K562 (cell line): ENCODE data around the gene CHRNA3. TPM values are rescaled to one million over a fixed set of nuclear protein-coding genes. Genes with fewer than 3 reads are reported as not detected.
A peak's percentile ranks its signal among the peaks of the same experiment; 100 is the strongest.

Experiments used
- ATAC-seq: fragments of 200-7000 bp; cut with Tn5 transposase; 3 replicates; pipeline ENCODE4 v1.9.1; 2020; ENCODE audit warnings: moderate library complexity
- BruUV-seq: library from RNA; stranded (reverse); fragments of 400-500 nt; replicated peaks from 2 replicates; lab custom pipeline; 2021; lab: Mats Ljungman, UMichigan
- CTCF ChIA-PET: fragments of 300-600 bp; formaldehyde crosslinking; extraction: SDS; loops from one replicate; lab custom pipeline; 2021; ENCODE audit warnings: low intra/inter-chr PET ratio; lab: Yijun Ruan, JAX
- POLR2A ChIA-PET: fragments of 300-600, 350-650 bp; sonication (Branson Sonifier 250); formaldehyde crosslinking; extraction: SDS; loops from one replicate; lab custom pipeline; 2021; ENCODE audit warnings: antibody characterized with exemption, inconsistent platforms; lab: Yijun Ruan, JAX
- DNase-seq, 4 experiments: peaks; one replicate each; pipeline versions ENCODE4 v3.0.0 to v3.0.0-alpha.2; 2011 to 2018; ENCODE audit warnings: low spot score in 3 of 4, mixed read lengths in 3 of 4; ENCODE audit errors: extremely low read depth in 1 of 4
- FAIRE-seq: peaks from 2 replicates; lab custom pipeline; 2011; peaks lifted over from hg19 to GRCh38; lab: Jason Lieb, UNC
- H2AFZ ChIP-seq: 2 replicates; pipeline ENCODE4 v1.6.0; 2011; ENCODE audit warnings: low read depth, low read length, control low read depth, inconsistent platforms
- H3K27ac ChIP-seq: fragments of 200-600 bp; 3 replicates; pipeline ENCODE4 v1.8.0; 2011; ENCODE audit warnings: low read depth, mild to moderate bottlenecking, control low read depth, inconsistent platforms, low read length, moderate library complexity, mixed read lengths; ENCODE audit errors: extremely low read depth
- H3K27me3 ChIP-seq, 2 experiments: fragments of 300-600 bp in 1 of 2; 2 replicates in 1 of 2; 3 replicates in 1 of 2; pipeline versions ENCODE4 v1.6.0 to v1.8.0; 2011; ENCODE audit warnings: inconsistent platforms in 2 of 2, low read length in 2 of 2, mild to moderate bottlenecking in 1 of 2, mixed read lengths in 1 of 2, moderate library complexity in 1 of 2; ENCODE audit not compliant: control insufficient read depth in 2 of 2, insufficient read depth in 2 of 2
- H3K36me3 ChIP-seq: fragments of 300-600 bp; 3 replicates; pipeline ENCODE4 v1.8.0; 2011; ENCODE audit warnings: mild to moderate bottlenecking, low read length, inconsistent platforms; ENCODE audit not compliant: control insufficient read depth, insufficient read depth
- H3K4me1 ChIP-seq, 2 experiments: fragments of 200-600 bp in 1 of 2; replicated peaks in 1 of 2; 2 replicates in 1 of 2; 3 replicates in 1 of 2; pipeline versions ENCODE4 v1.5.1 to v1.8.0; 2011; ENCODE audit warnings: inconsistent platforms in 2 of 2, low read length in 2 of 2, mild to moderate bottlenecking in 1 of 2, mixed read lengths in 1 of 2, moderate library complexity in 1 of 2; ENCODE audit not compliant: control insufficient read depth in 2 of 2, insufficient read depth in 2 of 2
- H3K4me2 ChIP-seq: 2 replicates; pipeline ENCODE4 v1.6.1; 2011; ENCODE audit warnings: low read length, control low read depth, inconsistent platforms, mixed read lengths; ENCODE audit not compliant: insufficient read depth
- H3K4me3 ChIP-seq: fragments of 200-600 bp; sonication (generic), shearing (Covaris generic); 2 replicates; pipeline ENCODE4 v1.5.1; 2016; ENCODE audit warnings: control low read depth, inconsistent platforms
- H3K79me2 ChIP-seq: fragments of 200-600 bp; 3 replicates; pipeline ENCODE4 v1.8.0; 2011; ENCODE audit warnings: low read length, inconsistent platforms; ENCODE audit not compliant: control insufficient read depth, insufficient read depth
- H3K9ac ChIP-seq, 2 experiments: 2 replicates each; pipeline versions ENCODE4 v1.6.0 to v1.6.1; 2011; ENCODE audit warnings: low read depth in 2 of 2, low read length in 2 of 2, control low read depth in 1 of 2, inconsistent platforms in 1 of 2, mild to moderate bottlenecking in 1 of 2, mixed read lengths in 1 of 2; ENCODE audit not compliant: insufficient read depth in 1 of 2
- H3K9me1 ChIP-seq: one replicate; pipeline ENCODE4 v1.6.0; 2011; ENCODE audit warnings: inconsistent platforms, mild to moderate bottlenecking, low read length, moderate library complexity; ENCODE audit not compliant: control insufficient read depth, insufficient read depth
- H3K9me3 ChIP-seq: replicated peaks from 2 replicates; pipeline ENCODE4 v1.5.1; 2011; ENCODE audit warnings: low read depth, low read length, inconsistent platforms; ENCODE audit not compliant: control insufficient read depth, insufficient read depth
- H4K20me1 ChIP-seq: replicated peaks from 2 replicates; pipeline ENCODE4 v1.6.1; 2011; ENCODE audit warnings: low read length, inconsistent platforms, mixed read lengths; ENCODE audit not compliant: control insufficient read depth, insufficient read depth
- C11orf30 ChIP-seq: fragments of 450-650 bp; IDR thresholded peaks from 2 replicates; pipeline ENCODE4 v1.6.1; 2016; ENCODE audit warnings: low read depth, mild to moderate bottlenecking
- FUS ChIP-seq: fragments of 200-400 bp; formaldehyde crosslinking; optimal IDR thresholded peaks from 2 replicates; pipeline ENCODE3; 2017; ENCODE audit warnings: low read depth, low read length
- JUNB ChIP-seq: fragments of 450-650 bp; formaldehyde crosslinking; conservative IDR thresholded peaks from 2 replicates; pipeline ENCODE4 v1.4.0; 2020; ENCODE audit warnings: mild to moderate bottlenecking
- KDM2B ChIP-seq: fragments of 250-450 bp; sonication (Bioruptor Pico); IDR thresholded peaks from 2 replicates; pipeline ENCODE4 v1.8.0; 2021; ENCODE audit warnings: mild to moderate bottlenecking, moderate library complexity
- LARP7 ChIP-seq: fragments of 450-650 bp; IDR thresholded peaks from 2 replicates; pipeline ENCODE4 v1.6.1; 2016
- MAFF ChIP-seq: IDR thresholded peaks from 2 replicates; pipeline ENCODE4 v1.6.1; 2012; ENCODE audit warnings: low read length, improper control_type of control experiment
- MAFG ChIP-seq: fragments of 450-650 bp; conservative IDR thresholded peaks from 2 replicates; pipeline ENCODE4 v1.6.1; 2016; ENCODE audit warnings: missing genetic modification characterization, missing compliant biosample characterization
- MAFK ChIP-seq: IDR thresholded peaks from 2 replicates; pipeline ENCODE4 v1.6.1; 2011; ENCODE audit warnings: low read length, improper control_type of control experiment
- NCOA1 ChIP-seq: fragments of 450-650 bp; IDR thresholded peaks from 2 replicates; pipeline ENCODE4 v1.6.1; 2016; ENCODE audit warnings: low read depth
- NRF1 ChIP-seq, 2 experiments: fragments of 450-650 bp; IDR thresholded peaks in 1 of 2; conservative IDR thresholded peaks in 1 of 2; 2 replicates each; pipeline ENCODE4 v1.6.1; 2014; ENCODE audit warnings: mild to moderate bottlenecking in 2 of 2
- SETDB1 ChIP-seq: IDR thresholded peaks from one replicate; pipeline ENCODE4 v1.6.1; 2012; ENCODE audit warnings: low read length, control low read depth, inconsistent platforms
- SRSF3 ChIP-seq: fragments of 200-400 bp; formaldehyde crosslinking; IDR thresholded peaks from 2 replicates; pipeline ENCODE4 v1.6.1; 2016; ENCODE audit warnings: mild to moderate bottlenecking, low read length, moderate library complexity; ENCODE audit not compliant: insufficient read depth
- TEAD4 ChIP-seq, 2 experiments: sonication (generic) in 1 of 2; formaldehyde crosslinking in 1 of 2; IDR thresholded peaks; 2 replicates each; pipeline versions ENCODE4 v1.6.1 to v1.8.0; 2012 to 2022; ENCODE audit warnings: borderline replicate concordance in 1 of 2, inconsistent platforms in 1 of 2, low read length in 1 of 2, mild to moderate bottlenecking in 1 of 2, missing genetic modification reagents in 1 of 2
- ZBTB17 ChIP-seq: fragments of 450-650 bp; formaldehyde crosslinking; IDR thresholded peaks from 2 replicates; pipeline ENCODE4 v1.4.0; 2020; ENCODE audit warnings: mild to moderate bottlenecking
- ZNF316 ChIP-seq: fragments of 450-650 bp; IDR thresholded peaks from 2 replicates; pipeline ENCODE4 v1.6.1; 2016
- ZNF584 ChIP-seq: fragments of 200-800 bp; sonication (Bioruptor generic); IDR thresholded peaks from 2 replicates; pipeline ENCODE4 v1.6.1; 2016; ENCODE audit warnings: low read depth, mild to moderate bottlenecking, missing genetic modification characterization, missing compliant biosample characterization
- WGBS: fragments of 100-300 bp; shearing (Covaris generic); methylation state at CpG from one replicate; pipeline ENCODE4 v1.1.6; 2016; ENCODE audit warnings: low coverage, mixed read lengths; ENCODE audit not compliant: insufficient coverage; ENCODE audit errors: missing lambda C conversion rate; 5-methylcytosine and 5-hydroxymethylcytosine counted together
- in situ Hi-C: fragments of 300-500 bp; cut with MboI; formaldehyde crosslinking; loops from 4 replicates; pipeline ENCODE4 v1.15.0; 2018; ENCODE audit warnings: inconsistent platforms, mixed read lengths
- intact Hi-C: fragments of 100-400 bp; cut with micrococcal nuclease; formaldehyde crosslinking; loops from 2 replicates; pipeline ENCODE4 v1.14.2; 2022
- polyA plus RNA-seq, 8 experiments: library from polyadenylated mRNA; depleted of rRNA in 4 of 8; stranded (reverse) in 5 of 8; unstranded in 3 of 8; fragments of >200 nt; fragmentation: Nextera tagmentation in 2 of 8; fragmentation: Illumina TruSeq in 1 of 8; extraction: Ambion mirVana in 2 of 8; extraction: Trizol in 1 of 8; gene quantifications; 2 replicates each; pipeline versions ENCODE4 v1.2.1 to v1.2.3, GENCODE V29; 2011 to 2014; ENCODE audit warnings: inconsistent platforms in 1 of 8, missing spikeins in 1 of 8
- total RNA-seq, 7 experiments: library from RNA; depleted of rRNA in 6 of 7; stranded (reverse); fragments of >200 nt in 6 of 7; fragmentation: Illumina TruSeq in 2 of 7; extraction: Trizol in 2 of 7; gene quantifications; 2 replicates each; pipeline versions ENCODE4 v1.2.1 to v1.2.3, GENCODE V29; 2011 to 2021; ENCODE audit warnings: low replicate concordance in 1 of 7
- TF ChIP-seq, protein P1 (sequence below), 2 experiments: IDR thresholded peaks; 2 replicates each; pipeline ENCODE4 v1.6.1; 2011; ENCODE audit warnings: borderline replicate concordance in 1 of 2, control low read depth in 1 of 2, low read depth in 1 of 2, low read length in 1 of 2, mild to moderate bottlenecking in 1 of 2, mixed read lengths in 1 of 2, moderate library complexity in 1 of 2; ENCODE audit not compliant: insufficient read depth in 1 of 2, insufficient read length in 1 of 2, poor library complexity in 1 of 2, severe bottlenecking in 1 of 2; ENCODE audit errors: extremely low read depth in 1 of 2
- TF ChIP-seq, protein P2 (sequence below): fragments of 250-450 bp; sonication (Bioruptor Pico); IDR thresholded peaks from 2 replicates; pipeline ENCODE4 v1.8.0; 2021; ENCODE audit warnings: borderline replicate concordance, mild to moderate bottlenecking, moderate library complexity; ENCODE audit not compliant: poor library complexity, severe bottlenecking
- TF ChIP-seq, protein P3 (sequence below): fragments of 450-650 bp; IDR thresholded peaks from 2 replicates; pipeline ENCODE4 v1.6.1; 2017; ENCODE audit warnings: antibody characterized with exemption, mild to moderate bottlenecking

Gene CHRNA3
- total and polyA plus RNA-seq, 9 of the 15 experiments (the other 6 are each of a cell fraction or from before 2014, with no cell fraction given): 0.01 TPM; not detected in 8

DNA sequence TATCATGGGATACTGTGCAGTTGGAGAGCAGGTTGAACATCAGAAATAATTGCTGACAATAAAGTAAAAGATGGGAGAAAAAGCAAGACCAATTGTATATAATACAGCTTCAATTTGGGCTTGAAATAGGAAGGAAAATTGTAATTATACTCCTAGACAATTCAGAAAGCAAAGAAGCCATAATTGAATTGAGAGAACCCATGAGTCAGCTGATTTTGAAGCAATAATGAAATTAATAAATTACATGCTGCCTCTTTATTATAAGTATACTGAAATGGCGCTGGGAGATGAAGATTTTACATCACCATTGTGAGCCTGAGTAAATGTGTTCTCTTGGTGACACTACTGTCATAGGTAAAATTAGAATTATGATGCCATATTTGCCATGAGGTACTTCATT lies 23.2 kb downstream of the CHRNA3 start:
- Histone ChIP-seq H3K27me3 (peaks cover 10 to 14% of the 10 kb centered on the region in 2 experiments; a peak in 4 of 5 replicates), H3K9me3 (no peaks in the 10 kb centered on the region), H2AFZ (no peak overlapping the region), H3K27ac (no peak overlapping the region), H3K36me3 (0 out of 3 replicates have a peak, but pooled peaks cover 2% of the 10 kb centered on the region), H3K9ac (no peak overlapping the region), H3K4me1 (no peaks in the 10 kb centered on the region; a peak in 2 of 5 replicates), H3K79me2 (no peaks in the 10 kb centered on the region), H3K4me2 (no peak overlapping the region), H4K20me1 (0 out of 2 replicates have a peak, but pooled peaks cover 4% of the 10 kb centered on the region), H3K9me1 (no peaks in the 10 kb centered on the region), H3K4me3 (no peak overlapping the region)
- DNase-seq (no peak), ATAC-seq (no peak), FAIRE-seq (no peak)
- POLR2A ChIA-PET: no interaction called here
- BruUV-seq: no TSS peak
- WGBS: 44% methylated on average over 1 of the region's 1 CpG
- in situ Hi-C loops: no loop called here
- CTCF ChIA-PET: no interaction called here
- intact Hi-C loops: no loop called here
- TF ChIP-seq C11orf30 (peak; percentile 68), LARP7 (no peak), MAFK (peak; percentile 51; the same call in 1 of the 2 replicates), KDM2B (no peak), NCOA1 (no peak), ZBTB17 (CRISPR knock-in tag) (no peak), ZNF584 (no peak), SRSF3 (no peak), ZNF316 (peak; percentile 80), JUNB (CRISPR knock-in tag) (no peak), TEAD4 (IDR thresholded peaks at IDR 0.05; ENCODE audit: low read length) (no peak), TEAD4 (CRISPR knock-in tag; IDR thresholded peaks at IDR 0.05; ENCODE audit: borderline replicate concordance) (no peak), MAFF (peak; percentile 55), MAFG (peak; percentile 62), FUS (no peak), SETDB1 (no peak), NRF1 (conservative IDR thresholded peaks at IDR 0.05 in 1 of 2, IDR thresholded peaks at IDR 0.05 in 1 of 2) (no peak)
- TF ChIP-seq, protein P1, sequence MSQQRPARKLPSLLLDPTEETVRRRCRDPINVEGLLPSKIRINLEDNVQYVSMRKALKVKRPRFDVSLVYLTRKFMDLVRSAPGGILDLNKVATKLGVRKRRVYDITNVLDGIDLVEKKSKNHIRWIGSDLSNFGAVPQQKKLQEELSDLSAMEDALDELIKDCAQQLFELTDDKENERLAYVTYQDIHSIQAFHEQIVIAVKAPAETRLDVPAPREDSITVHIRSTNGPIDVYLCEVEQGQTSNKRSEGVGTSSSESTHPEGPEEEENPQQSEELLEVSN (IDR thresholded peaks at IDR 0.05; ENCODE audit: borderline replicate concordance in 1 of 2, extremely low read depth in 1 of 2, insufficient read depth in 1 of 2, insufficient read length in 1 of 2, low read depth in 1 of 2, low read length in 1 of 2, poor library complexity in 1 of 2, severe bottlenecking in 1 of 2): no peak
- TF ChIP-seq, protein P2, sequence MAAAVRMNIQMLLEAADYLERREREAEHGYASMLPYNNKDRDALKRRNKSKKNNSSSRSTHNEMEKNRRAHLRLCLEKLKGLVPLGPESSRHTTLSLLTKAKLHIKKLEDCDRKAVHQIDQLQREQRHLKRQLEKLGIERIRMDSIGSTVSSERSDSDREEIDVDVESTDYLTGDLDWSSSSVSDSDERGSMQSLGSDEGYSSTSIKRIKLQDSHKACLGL (CRISPR knock-in tag): no peak
- TF ChIP-seq, protein P3, sequence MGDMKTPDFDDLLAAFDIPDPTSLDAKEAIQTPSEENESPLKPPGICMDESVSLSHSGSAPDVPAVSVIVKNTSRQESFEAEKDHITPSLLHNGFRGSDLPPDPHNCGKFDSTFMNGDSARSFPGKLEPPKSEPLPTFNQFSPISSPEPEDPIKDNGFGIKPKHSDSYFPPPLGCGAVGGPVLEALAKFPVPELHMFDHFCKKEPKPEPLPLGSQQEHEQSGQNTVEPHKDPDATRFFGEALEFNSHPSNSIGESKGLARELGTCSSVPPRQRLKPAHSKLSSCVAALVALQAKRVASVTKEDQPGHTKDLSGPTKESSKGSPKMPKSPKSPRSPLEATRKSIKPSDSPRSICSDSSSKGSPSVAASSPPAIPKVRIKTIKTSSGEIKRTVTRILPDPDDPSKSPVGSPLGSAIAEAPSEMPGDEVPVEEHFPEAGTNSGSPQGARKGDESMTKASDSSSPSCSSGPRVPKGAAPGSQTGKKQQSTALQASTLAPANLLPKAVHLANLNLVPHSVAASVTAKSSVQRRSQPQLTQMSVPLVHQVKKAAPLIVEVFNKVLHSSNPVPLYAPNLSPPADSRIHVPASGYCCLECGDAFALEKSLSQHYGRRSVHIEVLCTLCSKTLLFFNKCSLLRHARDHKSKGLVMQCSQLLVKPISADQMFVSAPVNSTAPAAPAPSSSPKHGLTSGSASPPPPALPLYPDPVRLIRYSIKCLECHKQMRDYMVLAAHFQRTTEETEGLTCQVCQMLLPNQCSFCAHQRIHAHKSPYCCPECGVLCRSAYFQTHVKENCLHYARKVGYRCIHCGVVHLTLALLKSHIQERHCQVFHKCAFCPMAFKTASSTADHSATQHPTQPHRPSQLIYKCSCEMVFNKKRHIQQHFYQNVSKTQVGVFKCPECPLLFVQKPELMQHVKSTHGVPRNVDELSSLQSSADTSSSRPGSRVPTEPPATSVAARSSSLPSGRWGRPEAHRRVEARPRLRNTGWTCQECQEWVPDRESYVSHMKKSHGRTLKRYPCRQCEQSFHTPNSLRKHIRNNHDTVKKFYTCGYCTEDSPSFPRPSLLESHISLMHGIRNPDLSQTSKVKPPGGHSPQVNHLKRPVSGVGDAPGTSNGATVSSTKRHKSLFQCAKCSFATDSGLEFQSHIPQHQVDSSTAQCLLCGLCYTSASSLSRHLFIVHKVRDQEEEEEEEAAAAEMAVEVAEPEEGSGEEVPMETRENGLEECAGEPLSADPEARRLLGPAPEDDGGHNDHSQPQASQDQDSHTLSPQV: no peak
